B cell (primary cell): Measurements from ENCODE around the gene NUDT9.

Experiments used
- EZH2 ChIP-seq: IDR thresholded peaks from 2 replicates; pipeline ENCODE4 v1.6.1; 2012; ENCODE audit warnings: borderline replicate concordance, low read depth, mild to moderate bottlenecking, moderate library complexity, low read length; ENCODE audit not compliant: insufficient read depth, poor library complexity, severe bottlenecking
- TF ChIP-seq, protein P1 (sequence below): fragments of 200-600 bp; IDR thresholded peaks from one replicate; pipeline ENCODE4 v1.8.0; 2022; ENCODE audit warnings: antibody characterized with exemption, mild to moderate bottlenecking

DNA sequence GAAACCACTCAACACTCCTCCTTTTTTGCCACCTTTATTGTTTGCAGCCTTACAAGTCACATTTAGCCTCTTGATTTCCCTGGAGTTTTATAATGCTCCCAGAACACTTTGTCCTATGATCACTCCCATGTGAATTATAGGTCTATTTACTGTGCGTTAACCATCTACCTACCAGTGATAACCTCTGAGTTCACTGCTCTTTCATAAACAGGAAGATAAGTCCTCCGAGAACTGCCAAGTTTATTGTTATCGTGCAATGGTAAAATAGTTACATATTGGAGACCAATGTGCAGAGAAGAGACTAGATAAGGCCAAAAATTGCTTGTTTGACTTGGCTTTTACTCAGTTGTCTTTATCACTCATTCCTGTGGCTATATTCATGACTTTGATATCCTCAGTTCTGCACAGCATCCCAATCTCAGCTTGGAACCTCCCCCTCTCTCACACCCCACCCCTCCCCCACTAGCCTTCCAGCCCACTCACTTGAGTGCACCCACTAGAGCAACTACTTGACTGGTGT, 12.9 kb upstream of the NUDT9 start:
- TF ChIP-seq, protein P1, sequence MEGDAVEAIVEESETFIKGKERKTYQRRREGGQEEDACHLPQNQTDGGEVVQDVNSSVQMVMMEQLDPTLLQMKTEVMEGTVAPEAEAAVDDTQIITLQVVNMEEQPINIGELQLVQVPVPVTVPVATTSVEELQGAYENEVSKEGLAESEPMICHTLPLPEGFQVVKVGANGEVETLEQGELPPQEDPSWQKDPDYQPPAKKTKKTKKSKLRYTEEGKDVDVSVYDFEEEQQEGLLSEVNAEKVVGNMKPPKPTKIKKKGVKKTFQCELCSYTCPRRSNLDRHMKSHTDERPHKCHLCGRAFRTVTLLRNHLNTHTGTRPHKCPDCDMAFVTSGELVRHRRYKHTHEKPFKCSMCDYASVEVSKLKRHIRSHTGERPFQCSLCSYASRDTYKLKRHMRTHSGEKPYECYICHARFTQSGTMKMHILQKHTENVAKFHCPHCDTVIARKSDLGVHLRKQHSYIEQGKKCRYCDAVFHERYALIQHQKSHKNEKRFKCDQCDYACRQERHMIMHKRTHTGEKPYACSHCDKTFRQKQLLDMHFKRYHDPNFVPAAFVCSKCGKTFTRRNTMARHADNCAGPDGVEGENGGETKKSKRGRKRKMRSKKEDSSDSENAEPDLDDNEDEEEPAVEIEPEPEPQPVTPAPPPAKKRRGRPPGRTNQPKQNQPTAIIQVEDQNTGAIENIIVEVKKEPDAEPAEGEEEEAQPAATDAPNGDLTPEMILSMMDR: no peak
- TF ChIP-seq EZH2: no peak
